GM19467 (cell line): ENCODE data around the gene ZNF423.
"Not testable (repeated sequence)": the region's sequence is repeated elsewhere in the genome, so short reads cannot be mapped to it uniquely, and the experiment has no call there.

Experiments
- ATAC-seq: cut with Tn5 transposase; IDR thresholded peaks from one replicate; pipeline ENCODE4 v1.9.1; 2021; ENCODE audit warnings: mild to moderate bottlenecking, moderate library complexity; ENCODE audit not compliant: unreplicated experiment

The ZNF423 gene

GRCh38 chr16:49575346-49576172 lies 280.4 kb downstream of the ZNF423 start:
- ATAC-seq, result peak; percentile 97

- no peak for ATAC-seq
Observed at GRCh38 chr16:49574826-49575225, 281.1 kb downstream of the ZNF423 start.

GRCh38 chr16:49567950-49568349 lies 288.0 kb downstream of the ZNF423 start:
- no peak for ATAC-seq

GRCh38 chr16:49566432-49566831 lies 289.5 kb downstream of the ZNF423 start:
- no peak for ATAC-seq

GRCh38 chr16:49564496-49565229 lies 291.2 kb downstream of the ZNF423 start:
- no peak for ATAC-seq

- no peak for ATAC-seq
Observed at GRCh38 chr16:49563666-49564065, 292.2 kb downstream of the ZNF423 start.

GRCh38 chr16:49562894-49563293 lies 293.0 kb downstream of the ZNF423 start:
- ATAC-seq, result not testable (repeated sequence)

GRCh38 chr16:49562228-49562627 lies 293.7 kb downstream of the ZNF423 start:
- ATAC-seq, result no peak

GRCh38 chr16:49560004-49560830 lies 295.7 kb downstream of the ZNF423 start:
- no peak for ATAC-seq

GRCh38 chr16:49559242-49559641 lies 296.7 kb downstream of the ZNF423 start:
- ATAC-seq, result no peak

- ATAC-seq, result no peak
Observed at GRCh38 chr16:49558451-49558850, 297.5 kb downstream of the ZNF423 start.

- ATAC-seq, result no peak
Observed at GRCh38 chr16:49556606-49557446, 299.1 kb downstream of the ZNF423 start.

GRCh38 chr16:49556249-49556605 lies 299.7 kb downstream of the ZNF423 start:
- no peak for ATAC-seq

GRCh38 chr16:49554681-49555080 lies 301.2 kb downstream of the ZNF423 start:
- no peak for ATAC-seq

- no peak for ATAC-seq
Observed at GRCh38 chr16:49552313-49552928, 303.5 kb downstream of the ZNF423 start.

- no peak for ATAC-seq
Observed at GRCh38 chr16:49550666-49551065, 305.2 kb downstream of the ZNF423 start.

- no peak for ATAC-seq
Observed at GRCh38 chr16:49550140-49550539, 305.8 kb downstream of the ZNF423 start.

GRCh38 chr16:49548325-49548970 lies 307.5 kb downstream of the ZNF423 start:
- no peak for ATAC-seq

- no peak for ATAC-seq
Observed at GRCh38 chr16:49547448-49547847, 308.5 kb downstream of the ZNF423 start.

- ATAC-seq, result no peak
Observed at GRCh38 chr16:49546735-49547134, 309.2 kb downstream of the ZNF423 start.
